Activated CD4-positive, alpha-beta T cell treated with anti-CD3 and anti-CD28 coated beads, Interleukin-2, amount 10 ng/mL, durations not matched to agents 24 days and 14 days (primary cell): ENCODE results near the gene CCT5. TPM values are rescaled to one million over a fixed set of nuclear protein-coding genes. Genes with fewer than 3 reads are reported as not detected.

Source experiments
- DNase-seq: peaks from one replicate; pipeline ENCODE4 v3.0.0; 2022
- H3K27ac Mint-ChIP-seq: one replicate; pipeline ENCODE4 v1.8.0; 2022; ENCODE audit warnings: mild to moderate bottlenecking, mixed read lengths
- H3K27me3 Mint-ChIP-seq: one replicate; pipeline ENCODE4 v1.8.0; 2022; ENCODE audit warnings: mixed read lengths
- H3K36me3 Mint-ChIP-seq: one replicate; pipeline ENCODE4 v1.8.0; 2022; ENCODE audit warnings: low read depth, mild to moderate bottlenecking, mixed read lengths
- H3K4me1 Mint-ChIP-seq: one replicate; pipeline ENCODE4 v1.8.0; 2021; ENCODE audit warnings: mixed read lengths
- H3K4me3 Mint-ChIP-seq: one replicate; pipeline ENCODE4 v1.8.0; 2022; ENCODE audit warnings: mild to moderate bottlenecking, moderate library complexity, mixed read lengths
- H3K9me3 Mint-ChIP-seq: one replicate; pipeline ENCODE4 v1.8.0; 2021; ENCODE audit warnings: mixed read lengths
- intact Hi-C: fragments of 100-400 bp; cut with micrococcal nuclease; formaldehyde crosslinking; loops from one replicate; pipeline ENCODE4 v1.15.1; 2023
- total RNA-seq: library from RNA; stranded (reverse); gene quantifications from 2 replicates; pipeline ENCODE4 v1.2.3, GENCODE V29; 2022

The CCT5 gene
- total RNA-seq: 566 and 581 TPM in 2 replicates

DNA sequence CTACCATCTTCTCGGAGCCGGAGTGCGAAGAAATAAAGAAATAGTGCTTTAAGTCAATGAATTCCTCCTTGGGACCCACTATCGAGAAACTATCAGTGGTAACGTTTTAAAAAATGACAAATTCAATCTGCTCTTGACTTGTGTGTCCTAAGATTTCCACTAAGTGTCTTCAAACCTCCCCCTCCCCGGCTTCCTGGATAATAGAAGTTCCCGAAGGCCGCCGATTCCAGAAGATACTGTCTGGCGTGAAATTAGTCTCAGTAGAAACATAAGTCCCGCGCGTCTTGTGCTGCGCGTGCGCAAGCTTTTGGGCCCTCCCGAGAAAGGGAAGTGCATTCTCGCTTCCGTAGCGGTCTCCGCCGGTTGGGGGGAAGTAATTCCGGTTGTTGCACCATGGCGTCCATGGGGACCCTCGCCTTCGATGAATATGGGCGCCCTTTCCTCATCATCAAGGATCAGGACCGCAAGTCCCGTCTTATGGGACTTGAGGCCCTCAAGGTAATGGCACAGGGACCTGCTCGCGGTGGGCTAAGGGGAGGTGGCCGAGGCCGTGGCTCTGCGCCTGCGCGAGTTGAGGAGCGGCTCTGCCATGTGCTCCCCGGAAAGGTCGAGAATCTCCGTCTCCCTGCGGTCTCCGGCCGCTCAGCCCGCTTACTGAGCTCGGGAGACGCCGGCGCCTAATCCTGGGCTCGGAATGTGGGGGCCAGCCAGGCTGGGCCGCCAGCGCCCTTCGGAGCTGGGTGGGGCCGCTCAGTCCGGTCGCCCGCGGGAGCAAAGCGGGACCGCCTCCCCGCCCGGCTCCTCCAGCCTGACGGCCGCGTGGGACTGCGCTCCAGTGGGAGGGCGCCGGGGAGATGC lies at the start of gene CCT5:
Gene CCT5 (plus strand): TSS at position 333 of the 858 bp plus-strand sequence. CDS start 61 bp downstream, at position 394.
- peak within 1 kb of the TSS; percentile 96 for H3K27ac Mint-ChIP-seq
- no peaks in the 10 kb centered on the region for H3K9me3 Mint-ChIP-seq
- intact Hi-C loops: loop anchor here (1.0 to 5.0 kb wide), 4 partner anchors 103 to 511 kb away; partner anchors contain the start of genes ANKRD33B, DAP and MARCHF6
- H3K27me3 Mint-ChIP-seq: peaks cover 3% of the 10 kb centered on the region
- peaks cover 36% of the 10 kb centered on the region for H3K36me3 Mint-ChIP-seq
- DNase-seq: peak; percentile 97
- peaks cover 40% of the 10 kb centered on the region for H3K4me1 Mint-ChIP-seq
- H3K4me3 Mint-ChIP-seq: peak within 1 kb of the TSS; percentile 96

DNA sequence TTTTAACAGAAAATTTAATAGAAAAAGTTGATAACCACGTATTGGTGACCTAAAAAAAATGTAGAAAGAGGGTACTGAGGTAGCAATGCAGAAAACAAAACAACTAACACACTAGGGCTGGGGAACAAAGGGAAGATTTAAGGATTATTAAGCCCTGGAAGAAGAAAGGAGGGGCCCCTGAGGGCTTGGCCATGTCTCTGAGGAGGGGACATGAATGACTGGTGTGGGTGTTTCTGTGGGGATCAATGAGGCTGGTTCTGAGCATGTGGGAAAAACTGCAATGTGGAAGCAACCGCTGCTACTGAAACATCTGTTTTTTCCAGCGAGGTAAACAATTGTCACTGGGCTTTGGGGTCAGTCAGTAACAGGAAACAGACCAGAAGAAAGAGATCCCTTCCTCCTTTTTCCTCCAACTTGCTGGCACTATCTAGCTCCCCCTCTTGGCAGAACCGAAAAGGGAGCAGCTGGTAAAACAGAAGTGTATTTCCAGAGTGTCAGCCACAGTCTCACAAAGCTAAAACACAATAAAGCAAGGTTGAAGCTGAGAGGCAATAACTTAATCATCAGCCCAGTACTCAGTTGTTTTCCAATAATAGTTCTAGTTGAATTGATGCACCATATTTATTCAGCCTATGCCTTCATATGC lies 48.7 kb upstream of the CCT5 start:
- H3K4me1 Mint-ChIP-seq: no peaks in the 10 kb centered on the region
- no peak overlapping the region for H3K27ac Mint-ChIP-seq
- no peak overlapping the region for H3K4me3 Mint-ChIP-seq
- H3K36me3 Mint-ChIP-seq: no peaks in the 10 kb centered on the region
- H3K27me3 Mint-ChIP-seq: no peaks in the 10 kb centered on the region
- intact Hi-C loops: no loop called here
- peaks cover 4% of the 10 kb centered on the region for H3K9me3 Mint-ChIP-seq
- no peak for DNase-seq

DNA sequence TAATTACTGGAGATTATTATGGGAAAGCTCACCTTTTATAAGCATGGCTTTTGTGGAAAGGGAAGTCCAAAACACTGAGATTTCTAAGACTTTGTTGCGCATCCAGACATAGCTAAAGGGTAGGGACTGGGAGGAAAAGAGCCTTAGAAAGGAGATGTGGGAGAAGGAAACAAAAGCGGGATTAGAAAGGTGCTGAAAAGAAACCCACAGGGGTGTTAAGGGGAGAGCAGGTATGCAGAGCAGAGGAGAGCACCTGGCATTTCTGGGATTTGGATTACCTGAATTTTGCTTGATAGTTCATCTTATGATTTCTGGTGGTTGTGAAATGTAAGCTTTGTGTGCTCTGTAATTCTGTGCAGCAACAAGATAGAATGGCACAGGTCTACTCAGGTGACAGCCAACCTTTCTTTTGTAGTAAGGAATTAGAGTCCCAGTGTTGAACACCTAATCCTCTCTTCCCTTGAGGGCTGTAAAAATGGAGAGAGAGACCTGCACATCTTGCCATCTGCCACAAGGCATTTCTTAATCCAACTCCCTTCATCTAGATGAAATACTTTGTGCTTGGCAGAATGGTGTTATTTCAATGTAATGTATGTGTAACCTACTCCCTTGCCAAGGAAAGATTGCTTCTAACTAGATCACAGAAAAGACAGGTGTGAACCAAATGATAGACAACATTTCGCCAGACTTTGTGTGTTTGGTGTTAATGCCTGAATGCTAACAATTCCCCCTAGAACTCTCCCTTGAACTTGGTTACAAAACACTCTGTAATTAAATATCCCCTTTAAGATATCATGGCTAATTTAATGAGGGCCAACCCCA lies 47.8 kb upstream of the CCT5 start:
- intact Hi-C loops: no loop called here
- H3K27ac Mint-ChIP-seq: no peak overlapping the region
- H3K4me3 Mint-ChIP-seq: no peak overlapping the region
- no peaks in the 10 kb centered on the region for H3K36me3 Mint-ChIP-seq
- no peaks in the 10 kb centered on the region for H3K27me3 Mint-ChIP-seq
- H3K9me3 Mint-ChIP-seq: peaks cover 4% of the 10 kb centered on the region
- no peak for DNase-seq
- no peaks in the 10 kb centered on the region for H3K4me1 Mint-ChIP-seq

DNA sequence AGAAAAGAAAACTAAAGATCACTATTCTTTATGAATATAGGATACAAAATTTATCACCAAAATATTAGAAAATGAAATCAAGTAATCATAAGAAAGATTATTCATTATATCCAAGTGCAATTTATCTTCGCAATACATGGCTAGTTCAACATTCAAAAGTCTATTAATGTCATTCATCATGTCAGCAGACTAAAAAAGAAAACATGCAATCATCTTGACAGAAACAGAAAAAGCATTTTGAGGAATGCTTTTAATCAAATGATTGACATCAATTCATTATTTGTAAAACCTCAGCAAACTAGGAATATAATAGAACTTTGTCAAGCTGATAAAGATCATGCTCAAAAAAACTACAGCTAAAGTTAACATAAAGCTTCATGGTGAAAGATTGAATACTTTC lies 41.1 kb upstream of the CCT5 start:
- Mint-ChIP-seq H3K4me1 (no peaks in the 10 kb centered on the region), H3K4me3 (no peak overlapping the region), H3K9me3 (no peaks in the 10 kb centered on the region), H3K27me3 (no peaks in the 10 kb centered on the region), H3K27ac (no peak overlapping the region), H3K36me3 (no peaks in the 10 kb centered on the region)
- intact Hi-C loops: no loop called here
- DNase-seq: no peak

DNA sequence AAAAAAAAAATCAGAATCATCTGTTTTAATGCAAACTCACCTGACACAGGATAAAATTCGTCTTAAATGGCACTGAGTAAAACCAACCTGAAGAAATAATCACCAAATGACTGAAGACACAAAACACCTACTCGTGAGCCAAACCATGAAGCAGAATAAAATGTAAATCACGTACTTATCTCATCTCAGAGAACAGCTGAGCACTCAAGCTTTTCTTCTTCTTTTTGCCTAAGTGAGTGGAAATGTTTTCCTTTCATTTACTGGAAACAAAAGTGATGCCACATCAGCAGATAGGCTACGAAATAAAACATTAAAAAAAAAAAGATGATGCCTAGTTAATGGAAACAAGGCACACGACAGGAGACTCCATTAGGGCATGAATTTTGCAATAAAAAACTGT lies 36.8 kb upstream of the CCT5 start:
- no peaks in the 10 kb centered on the region for H3K4me1 Mint-ChIP-seq
- intact Hi-C loops: no loop called here
- DNase-seq: no peak
- H3K27me3 Mint-ChIP-seq: no peaks in the 10 kb centered on the region
- H3K9me3 Mint-ChIP-seq: no peaks in the 10 kb centered on the region
- H3K36me3 Mint-ChIP-seq: no peaks in the 10 kb centered on the region
- no peak overlapping the region for H3K4me3 Mint-ChIP-seq
- H3K27ac Mint-ChIP-seq: no peak overlapping the region

DNA sequence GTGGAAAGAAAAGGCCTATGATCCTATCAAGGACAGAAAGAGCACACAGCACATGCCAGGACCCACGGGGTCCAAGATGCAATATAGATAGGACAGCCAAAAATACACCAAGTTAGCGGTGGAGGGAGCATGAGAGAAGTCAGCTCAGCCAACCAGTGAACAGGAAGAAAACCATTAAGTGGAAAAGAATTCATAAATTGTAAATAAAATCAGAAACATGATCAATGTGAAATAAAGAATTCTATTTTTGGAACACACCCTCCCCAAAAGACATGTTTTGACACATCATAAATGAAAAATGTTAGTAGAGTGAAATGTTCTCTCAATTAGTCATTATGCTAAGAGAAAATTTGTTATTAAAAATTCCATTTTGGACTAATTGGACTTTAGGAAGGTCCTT lies 36.0 kb upstream of the CCT5 start:
- no peak for DNase-seq
- no peak overlapping the region for H3K27ac Mint-ChIP-seq
- no peaks in the 10 kb centered on the region for H3K4me1 Mint-ChIP-seq
- H3K4me3 Mint-ChIP-seq: no peak overlapping the region
- H3K36me3 Mint-ChIP-seq: no peaks in the 10 kb centered on the region
- H3K9me3 Mint-ChIP-seq: no peaks in the 10 kb centered on the region
- no peaks in the 10 kb centered on the region for H3K27me3 Mint-ChIP-seq
- intact Hi-C loops: no loop called here

DNA sequence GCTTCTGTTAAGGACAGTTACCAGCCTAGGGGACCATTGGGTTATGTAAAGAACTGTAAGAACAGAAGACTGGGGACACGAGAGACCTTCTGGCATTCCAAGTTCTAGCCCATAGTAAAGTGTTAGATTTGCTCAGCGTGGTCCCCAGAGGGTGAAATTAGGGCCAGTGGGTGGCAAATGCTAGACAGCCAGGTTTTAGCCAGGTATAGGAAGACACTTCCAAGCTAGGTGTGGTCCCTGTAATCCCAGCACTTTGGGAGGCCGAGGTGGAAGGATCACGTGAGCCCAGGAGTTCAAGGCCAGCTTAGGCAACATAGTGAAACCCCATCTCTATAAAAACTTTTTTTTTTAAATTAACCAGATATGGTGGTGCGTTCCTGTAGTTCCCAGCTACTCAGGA lies 34.7 kb upstream of the CCT5 start:
- no peaks in the 10 kb centered on the region for H3K9me3 Mint-ChIP-seq
- H3K4me3 Mint-ChIP-seq: no peak overlapping the region
- H3K27ac Mint-ChIP-seq: no peak overlapping the region
- intact Hi-C loops: no loop called here
- H3K27me3 Mint-ChIP-seq: no peaks in the 10 kb centered on the region
- H3K4me1 Mint-ChIP-seq: no peaks in the 10 kb centered on the region
- DNase-seq: peak; percentile 34
- H3K36me3 Mint-ChIP-seq: no peaks in the 10 kb centered on the region

DNA sequence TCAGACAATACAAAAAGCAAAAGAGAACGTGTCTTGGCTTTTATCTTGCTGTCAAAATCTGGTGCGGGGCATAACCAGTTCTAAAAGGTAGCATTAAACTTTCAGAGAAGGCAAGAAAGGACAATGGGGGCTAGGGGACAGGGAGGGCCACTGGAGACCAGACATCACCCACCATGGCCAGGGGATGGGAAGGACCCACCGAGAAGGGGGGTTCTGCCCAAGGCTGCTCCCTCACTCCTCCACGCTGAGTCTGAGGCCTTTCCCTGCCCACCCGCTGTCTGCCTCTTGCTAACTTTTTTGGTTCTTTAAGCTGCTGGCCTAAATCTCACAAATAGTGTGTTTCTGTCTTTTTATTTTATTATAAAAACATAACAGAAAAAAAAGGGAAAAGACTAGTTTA lies 34.0 kb upstream of the CCT5 start:
- intact Hi-C loops: no loop called here
- Mint-ChIP-seq H3K27ac (no peak overlapping the region), H3K36me3 (no peaks in the 10 kb centered on the region), H3K4me1 (no peaks in the 10 kb centered on the region), H3K9me3 (no peaks in the 10 kb centered on the region), H3K27me3 (no peaks in the 10 kb centered on the region), H3K4me3 (no peak overlapping the region)
- DNase-seq: peak; percentile 30

DNA sequence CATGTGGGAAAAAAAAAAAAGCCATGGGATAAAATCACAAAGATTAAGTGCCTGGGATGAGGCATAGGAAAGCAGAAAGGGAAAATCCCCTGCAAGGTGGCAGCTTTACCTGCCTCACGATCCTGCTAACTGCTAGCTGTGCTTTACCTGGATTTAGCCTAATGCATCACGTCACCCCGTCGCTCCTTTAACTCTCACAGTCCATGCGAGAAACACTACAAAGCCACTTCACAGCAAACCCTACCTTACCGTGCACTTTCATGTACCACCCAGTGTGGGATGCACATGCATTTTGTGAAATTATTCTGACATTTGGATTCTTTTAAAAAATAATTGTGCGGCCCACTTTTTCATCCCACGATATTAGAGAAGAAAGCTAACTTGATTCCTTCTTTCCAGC lies 31.4 kb upstream of the CCT5 start:
- Mint-ChIP-seq H3K27ac (no peak overlapping the region), H3K27me3 (no peaks in the 10 kb centered on the region), H3K4me1 (no peaks in the 10 kb centered on the region), H3K36me3 (no peaks in the 10 kb centered on the region), H3K9me3 (no peaks in the 10 kb centered on the region), H3K4me3 (no peak overlapping the region)
- peak; percentile 22 for DNase-seq
- intact Hi-C loops: no loop called here

DNA sequence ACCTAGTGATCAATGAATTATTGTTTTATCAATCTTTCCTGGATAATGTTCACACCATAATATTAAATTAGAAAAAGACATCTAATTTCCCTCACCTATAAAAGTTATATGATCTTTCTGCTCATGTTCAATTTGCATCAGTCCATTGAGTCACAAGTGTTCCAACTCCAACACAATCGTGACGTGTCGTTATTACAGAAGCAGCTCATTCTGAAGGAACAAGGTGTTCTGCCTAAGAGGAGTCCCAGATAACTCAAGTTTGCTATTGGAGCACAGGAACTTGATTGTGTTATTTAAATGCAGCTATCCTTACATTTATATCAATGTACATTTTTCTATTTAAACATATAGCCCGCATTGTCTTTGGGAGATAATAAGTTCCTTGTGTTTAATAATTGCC lies 31.0 kb upstream of the CCT5 start:
- intact Hi-C loops: no loop called here

DNA sequence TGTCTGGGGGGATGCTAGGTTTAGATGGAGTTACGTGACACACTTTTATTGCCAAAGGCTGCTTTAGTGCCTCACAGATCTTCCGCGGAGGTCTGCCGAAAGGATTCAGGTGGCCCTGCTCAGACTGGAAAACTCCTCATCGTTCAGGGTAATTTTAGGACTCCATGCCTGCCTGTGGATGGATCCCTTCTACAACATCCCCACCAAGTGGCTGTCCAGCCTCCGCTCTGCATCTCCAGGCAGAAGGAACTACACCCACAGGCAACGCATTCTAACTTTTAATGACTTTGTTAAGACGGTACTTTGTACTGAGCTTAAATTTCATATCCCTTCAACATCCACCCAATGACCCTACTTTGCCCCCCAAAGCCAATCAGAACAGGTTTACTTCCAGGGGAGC lies 29.8 kb upstream of the CCT5 start:
- intact Hi-C loops: no loop called here
- Mint-ChIP-seq H3K9me3 (no peaks in the 10 kb centered on the region), H3K27me3 (no peaks in the 10 kb centered on the region), H3K36me3 (peaks cover 4% of the 10 kb centered on the region), H3K27ac (no peak overlapping the region), H3K4me3 (no peak overlapping the region), H3K4me1 (no peaks in the 10 kb centered on the region)
- DNase-seq: peak; percentile 50

More for the DNA sequence above, 31.0 kb upstream of the CCT5 start:
- Mint-ChIP-seq H3K27me3 (no peaks in the 10 kb centered on the region), H3K4me1 (no peaks in the 10 kb centered on the region), H3K4me3 (no peak overlapping the region), H3K27ac (no peak overlapping the region), H3K9me3 (no peaks in the 10 kb centered on the region), H3K36me3 (no peaks in the 10 kb centered on the region)
- DNase-seq: peak; percentile 16

DNA sequence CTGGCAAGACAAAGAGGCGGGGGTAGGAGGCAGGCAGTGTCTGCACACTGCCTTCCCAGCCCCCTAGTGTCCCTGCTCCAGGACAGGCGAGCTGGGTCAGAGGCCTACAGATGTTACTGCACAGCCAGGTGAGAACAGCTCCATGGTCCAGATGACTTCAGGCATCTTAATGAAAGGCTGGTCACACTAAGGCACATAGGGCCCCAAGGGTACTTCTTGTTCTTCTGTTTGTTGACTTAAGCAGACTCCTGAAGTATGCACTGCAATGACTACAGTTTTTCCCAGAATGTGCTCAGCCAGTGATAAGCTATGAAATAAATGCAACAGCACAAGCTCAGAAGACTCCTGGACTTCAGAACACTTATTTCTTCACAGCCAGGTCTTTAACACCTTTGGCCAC lies 27.8 kb upstream of the CCT5 start:
- H3K27me3 Mint-ChIP-seq: no peaks in the 10 kb centered on the region
- no peak overlapping the region for H3K27ac Mint-ChIP-seq
- no peaks in the 10 kb centered on the region for H3K4me1 Mint-ChIP-seq
- no peaks in the 10 kb centered on the region for H3K9me3 Mint-ChIP-seq
- H3K36me3 Mint-ChIP-seq: peaks cover 8% of the 10 kb centered on the region
- intact Hi-C loops: no loop called here
- DNase-seq: peak; percentile 49
- H3K4me3 Mint-ChIP-seq: no peak overlapping the region

DNA sequence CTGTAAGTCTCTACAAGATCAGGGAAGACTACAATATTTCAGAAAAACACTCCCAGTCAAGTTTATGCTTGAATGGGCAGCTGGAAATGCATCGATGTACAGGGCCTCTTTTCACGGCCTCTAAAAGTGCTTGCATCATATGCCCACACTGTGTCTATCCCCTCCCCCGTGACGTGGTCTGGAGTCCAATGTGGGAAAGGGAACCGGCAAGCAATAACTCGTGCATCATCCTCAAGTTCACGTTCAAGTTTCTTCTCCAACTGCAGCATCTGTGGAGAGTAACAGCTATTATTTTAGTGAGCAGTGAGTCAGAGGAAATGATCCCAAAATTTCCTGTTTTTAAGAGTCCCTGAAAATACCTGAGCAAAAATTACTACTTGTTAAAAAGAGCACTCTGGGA lies 22.7 kb upstream of the CCT5 start:
- Mint-ChIP-seq H3K4me1 (no peaks in the 10 kb centered on the region), H3K4me3 (no peak overlapping the region), H3K36me3 (peaks cover 10% of the 10 kb centered on the region), H3K27me3 (no peaks in the 10 kb centered on the region), H3K9me3 (no peaks in the 10 kb centered on the region), H3K27ac (no peak overlapping the region)
- intact Hi-C loops: no loop called here
- DNase-seq: peak; percentile 38

DNA sequence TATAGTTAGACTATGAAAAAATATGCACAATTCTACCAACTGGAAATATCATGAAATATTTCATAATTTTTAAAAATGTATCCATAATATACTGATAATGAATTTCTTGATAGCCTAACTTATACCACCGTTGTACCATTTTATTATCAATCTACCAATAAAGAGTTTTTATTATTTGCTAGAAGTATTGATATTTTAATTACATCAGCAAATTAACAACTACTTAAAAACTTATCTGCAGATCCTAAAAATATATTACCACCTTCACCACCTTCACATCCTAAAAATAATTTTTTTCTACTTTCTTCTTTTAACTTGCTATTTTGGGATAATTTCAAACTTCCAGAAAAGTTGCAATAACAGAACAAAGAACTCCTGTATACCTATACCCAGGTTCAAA lies 21.8 kb upstream of the CCT5 start:
- Mint-ChIP-seq H3K27ac (no peak overlapping the region), H3K36me3 (peaks cover 10% of the 10 kb centered on the region), H3K9me3 (no peaks in the 10 kb centered on the region), H3K27me3 (no peaks in the 10 kb centered on the region), H3K4me3 (no peak overlapping the region), H3K4me1 (no peaks in the 10 kb centered on the region)
- intact Hi-C loops: no loop called here
- DNase-seq: no peak
